GM21423 (cell line): ENCODE measurements around the gene MUS81.

Source experiments
- ATAC-seq: cut with Tn5 transposase; IDR thresholded peaks from one replicate; pipeline ENCODE4 v1.9.1; 2021; ENCODE audit warnings: mild to moderate bottlenecking, moderate library complexity; ENCODE audit not compliant: unreplicated experiment

MUS81 gene

GRCh38 chr11:65859812-65860277, 388 bp upstream of the MUS81 start:
- no peak for ATAC-seq

- ATAC-seq, result no peak
These were observed 902 bp downstream of the MUS81 start for GRCh38 chr11:65861165-65861505.

GRCh38 chr11:65861533-65862183, 1.4 kb downstream of the MUS81 start:
- ATAC-seq, result no peak

DNA sequence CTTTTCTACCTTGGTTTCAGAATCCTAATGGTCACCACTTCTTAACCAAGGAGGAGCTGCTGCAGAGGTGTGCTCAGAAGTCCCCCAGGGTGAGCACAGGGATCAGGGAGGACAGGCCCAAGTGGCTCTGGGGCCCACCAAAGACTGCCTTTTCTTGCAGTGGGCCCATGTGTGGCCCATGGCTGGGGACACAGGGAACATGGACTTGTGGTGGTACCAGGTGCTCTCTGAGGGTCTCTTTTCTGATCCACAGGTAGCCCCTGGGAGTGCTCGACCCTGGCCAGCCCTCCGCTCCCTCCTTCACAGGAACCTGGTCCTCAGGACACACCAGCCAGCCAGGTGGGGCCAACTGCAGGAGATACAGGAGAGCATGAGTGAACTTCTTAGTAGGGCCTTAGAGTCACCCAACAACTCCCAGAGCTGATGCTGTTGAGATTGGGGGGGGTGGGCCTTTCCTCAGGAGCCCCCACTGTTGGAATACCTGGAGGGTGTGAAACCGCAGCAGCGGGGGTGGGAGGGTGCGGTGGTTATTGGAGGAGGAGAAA, 2.0 kb downstream of the MUS81 start:
- ATAC-seq, result no peak

- no peak for ATAC-seq
These were observed 3.0 kb downstream of the MUS81 start for GRCh38 chr11:65862941-65863888.

GRCh38 chr11:65863889-65864705, 3.9 kb downstream of the MUS81 start:
- no peak for ATAC-seq

- no peak for ATAC-seq
These were observed 4.7 kb downstream of the MUS81 start for GRCh38 chr11:65864706-65865471.

DNA sequence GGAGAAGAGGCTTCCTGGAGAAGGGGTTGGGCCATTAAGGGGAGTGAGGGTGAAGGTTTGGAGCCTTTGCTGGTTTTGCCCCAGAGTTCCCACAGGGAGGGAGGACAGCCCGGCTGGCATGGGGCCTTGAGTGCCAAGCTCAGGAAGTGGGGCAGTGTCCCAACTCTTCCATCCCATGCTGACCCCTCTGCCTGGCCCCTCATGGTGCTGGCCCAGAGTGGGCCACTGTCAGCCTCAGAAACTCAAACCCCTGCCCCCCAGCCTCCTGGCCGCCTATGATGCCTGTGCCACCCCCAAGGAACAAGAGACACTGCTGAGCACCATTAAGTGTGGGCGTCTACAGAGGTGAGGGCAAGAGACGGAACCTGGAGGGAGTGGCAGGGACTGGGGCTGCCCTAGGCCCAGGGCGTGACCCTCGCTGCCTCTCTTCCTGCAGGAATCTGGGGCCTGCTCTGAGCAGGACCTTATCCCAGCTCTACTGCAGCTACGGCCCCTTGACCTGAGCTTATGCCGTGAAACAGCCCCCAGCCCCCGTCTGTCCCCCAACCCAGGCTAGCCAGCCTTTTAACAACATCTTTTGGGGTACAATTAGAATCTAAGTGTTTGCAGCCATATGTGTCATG, 5.4 kb downstream of the MUS81 start:
- ATAC-seq, result no peak

GRCh38 chr11:65866509-65867283, 6.5 kb downstream of the MUS81 start:
- ATAC-seq, result no peak

GRCh38 chr11:65867284-65868071, 7.2 kb downstream of the MUS81 start:
- no peak for ATAC-seq

- ATAC-seq, result no peak
These were observed 7.9 kb downstream of the MUS81 start for GRCh38 chr11:65868076-65868667.

GRCh38 chr11:65868907-65869306, 8.7 kb downstream of the MUS81 start:
- ATAC-seq, result no peak

- ATAC-seq, result no peak
These were observed 9.5 kb downstream of the MUS81 start for GRCh38 chr11:65869643-65870306.

GRCh38 chr11:65870307-65870658, 10.1 kb downstream of the MUS81 start:
- ATAC-seq, result no peak

DNA sequence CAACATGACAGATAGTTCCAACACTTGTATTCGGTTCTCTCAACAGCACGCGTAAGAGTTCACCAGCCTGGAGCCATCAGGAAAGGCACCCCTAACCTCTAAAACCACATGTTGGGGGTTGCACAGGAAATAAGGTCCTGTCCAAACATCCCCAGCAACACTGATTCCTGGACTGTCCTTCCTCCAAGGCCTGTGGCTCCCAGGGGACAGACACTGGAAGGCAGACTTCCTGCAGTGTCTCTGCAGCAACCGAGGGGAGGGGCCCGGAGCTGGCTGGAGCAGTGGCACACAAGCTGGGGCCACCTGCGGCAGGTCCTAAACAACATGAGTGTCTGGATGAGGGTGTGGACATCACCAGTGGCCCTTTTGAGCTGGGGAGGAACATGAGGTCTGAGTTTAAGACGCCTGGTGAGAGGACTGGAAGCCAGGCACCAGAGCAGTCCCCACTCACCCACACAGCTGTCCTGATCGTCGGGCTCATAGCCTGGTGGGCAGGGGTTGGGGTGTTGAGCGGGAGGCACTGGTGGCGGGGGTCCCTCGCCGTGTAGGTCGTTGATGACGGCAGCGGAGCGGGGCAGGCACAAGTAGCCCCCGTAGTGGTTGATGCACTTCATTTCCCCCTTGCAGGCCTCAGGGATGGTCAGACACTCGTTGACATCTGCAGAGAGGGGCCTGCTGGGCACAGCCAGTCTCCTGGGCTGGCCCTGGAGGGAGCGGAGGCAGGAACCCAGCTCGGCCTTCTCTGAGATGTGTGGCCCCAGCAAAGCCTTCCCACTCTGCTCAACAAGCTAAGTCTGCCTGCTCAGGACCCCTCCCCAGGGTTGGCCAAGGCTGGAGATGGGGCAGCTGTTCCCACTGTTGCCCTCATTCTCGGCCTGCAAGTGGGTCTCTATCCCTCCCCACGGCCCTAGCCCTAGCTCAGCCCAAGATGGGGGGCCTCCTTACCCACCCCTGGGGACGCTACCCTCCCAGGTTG, 10.8 kb downstream of the MUS81 start:
- no peak for ATAC-seq

- ATAC-seq, result no peak
These were observed 11.7 kb downstream of the MUS81 start for GRCh38 chr11:65871811-65872548.
